SK-N-SH (cell line): Measurements from ENCODE around the gene ITGAE. TPM values are rescaled to one million over a fixed set of nuclear protein-coding genes. Genes with fewer than 3 reads are reported as not detected.

Source experiments
- CTCF ChIA-PET: fragments of 300-600, 350-600 bp; formaldehyde crosslinking; extraction: SDS; loops from one replicate; lab custom pipeline; 2021; lab: Yijun Ruan, JAX
- POLR2A ChIA-PET: fragments of 350-600 bp; sonication (Branson Sonifier 250); formaldehyde crosslinking; extraction: SDS; loops from one replicate; lab custom pipeline; 2020; ENCODE audit warnings: antibody characterized with exemption, inconsistent platforms; lab: Yijun Ruan, JAX
- DNase-seq: peaks from one replicate; pipeline ENCODE4 v3.0.0; 2012
- H2AFZ ChIP-seq: fragments of 200-600 bp; sonication (generic); 2 replicates; pipeline ENCODE4 v1.8.1; 2016; ENCODE audit warnings: antibody characterized with exemption, mild to moderate bottlenecking, low read depth
- H3F3A ChIP-seq: fragments of 200-600 bp; sonication (generic); replicated peaks from 2 replicates; pipeline ENCODE3; 2016; ENCODE audit warnings: antibody characterized with exemption, mild to moderate bottlenecking; ENCODE audit not compliant: insufficient read depth
- H3K27ac ChIP-seq, 2 experiments: fragments of 200-500 bp in 1 of 2; fragments of 200-600 bp in 1 of 2; sonication (Bioruptor generic) in 1 of 2; sonication (generic), shearing (Covaris generic) in 1 of 2; 2 replicates each; pipeline versions ENCODE4 v1.5.1 to v1.6.1; 2014 to 2016; ENCODE audit warnings: low read depth in 2 of 2, inconsistent platforms in 1 of 2, low read length in 1 of 2, mild to moderate bottlenecking in 1 of 2, mixed read lengths in 1 of 2
- H3K27me3 ChIP-seq: fragments of 200-600 bp; sonication (generic), shearing (Covaris generic); 2 replicates; pipeline ENCODE4 v1.6.1; 2016; ENCODE audit warnings: mixed run types; ENCODE audit not compliant: insufficient read depth
- H3K36me3 ChIP-seq, 2 experiments: fragments of 200-500 bp in 1 of 2; fragments of 200-600 bp in 1 of 2; sonication (Bioruptor generic) in 1 of 2; sonication (generic) in 1 of 2; replicated peaks in 1 of 2; 2 replicates each; pipeline versions ENCODE3 to v1.5.1; 2014 to 2016; ENCODE audit warnings: low read length in 1 of 2, mild to moderate bottlenecking in 1 of 2; ENCODE audit not compliant: insufficient read depth in 2 of 2, control insufficient read depth in 1 of 2
- H3K4me1 ChIP-seq, 2 experiments: fragments of 200-500 bp in 1 of 2; fragments of 200-600 bp in 1 of 2; sonication (Bioruptor generic) in 1 of 2; sonication (generic), shearing (Covaris generic) in 1 of 2; 2 replicates each; pipeline versions ENCODE4 v1.5.1 to v1.6.1; 2014 to 2016; ENCODE audit warnings: low read depth in 1 of 2, low read length in 1 of 2, mixed run types in 1 of 2; ENCODE audit not compliant: insufficient read depth in 2 of 2, control insufficient read depth in 1 of 2
- H3K4me2 ChIP-seq: fragments of 200-600 bp; sonication (generic), shearing (Covaris generic); 2 replicates; pipeline ENCODE4 v1.6.1; 2017; ENCODE audit warnings: mixed run types
- H3K4me3 ChIP-seq, 2 experiments: fragments of 200-500 bp in 1 of 2; fragments of 200-600 bp in 1 of 2; sonication (Bioruptor generic) in 1 of 2; sonication (generic), shearing (Covaris generic) in 1 of 2; 2 replicates each; pipeline versions ENCODE4 v1.5.1 to v1.8.1; 2014 to 2016; ENCODE audit warnings: low read depth in 2 of 2, inconsistent platforms in 1 of 2, low read length in 1 of 2, mild to moderate bottlenecking in 1 of 2, mixed read lengths in 1 of 2, moderate library complexity in 1 of 2
- H3K79me2 ChIP-seq: fragments of 200-600 bp; sonication (generic); 2 replicates; pipeline ENCODE4 v1.8.1; 2017; ENCODE audit warnings: mild to moderate bottlenecking; ENCODE audit not compliant: insufficient read depth
- H3K9ac ChIP-seq: fragments of 200-600 bp; sonication (generic); 2 replicates; pipeline ENCODE4 v1.6.1; 2017; ENCODE audit warnings: mixed run types
- H3K9me2 ChIP-seq: fragments of 200-600 bp; sonication (generic); 2 replicates; pipeline ENCODE4 v1.6.1; 2017; ENCODE audit warnings: mixed run types
- H3K9me3 ChIP-seq: fragments of 200-600 bp; sonication (generic); 2 replicates; pipeline ENCODE4 v1.6.1; 2017; ENCODE audit warnings: mixed run types, mild to moderate bottlenecking, moderate library complexity
- H4K20me1 ChIP-seq: fragments of 200-600 bp; sonication (generic); 2 replicates; pipeline ENCODE4 v1.6.1; 2017; ENCODE audit warnings: mild to moderate bottlenecking, mixed run types; ENCODE audit not compliant: insufficient read depth
- ELF1 ChIP-seq: IDR thresholded peaks from 2 replicates; pipeline ENCODE4 v1.4.0; 2012
- EP300 ChIP-seq, 2 experiments: IDR thresholded peaks; 2 replicates each; pipeline versions ENCODE4 v1.4.0 to v1.6.1; 2012; ENCODE audit warnings: borderline replicate concordance in 1 of 2, low read depth in 1 of 2, low read length in 1 of 2
- EZH2phosphoT487 ChIP-seq: fragments of 200-600 bp; sonication (generic); IDR thresholded peaks from 2 replicates; pipeline ENCODE4 v1.6.1; 2017; ENCODE audit warnings: low read depth, mixed run types, mild to moderate bottlenecking, antibody characterized with exemption, moderate library complexity, borderline replicate concordance
- FOSL2 ChIP-seq: IDR thresholded peaks from 2 replicates; pipeline ENCODE4 v1.4.0; 2012; ENCODE audit warnings: low read depth, mild to moderate bottlenecking, moderate library complexity, borderline replicate concordance
- FOXJ3 ChIP-seq: sonication (generic); formaldehyde crosslinking; IDR thresholded peaks from 2 replicates; pipeline ENCODE4 v1.5.1; 2020; ENCODE audit warnings: mild to moderate bottlenecking, missing genetic modification reagents
- FOXM1 ChIP-seq: IDR thresholded peaks from 2 replicates; pipeline ENCODE4 v1.4.0; 2012; ENCODE audit warnings: low read depth, mild to moderate bottlenecking
- GATA2 ChIP-seq: sonication (generic); formaldehyde crosslinking; IDR thresholded peaks from 2 replicates; pipeline ENCODE4 v1.5.0; 2020; ENCODE audit warnings: mild to moderate bottlenecking, missing genetic modification reagents
- MAX ChIP-seq: IDR thresholded peaks from 2 replicates; pipeline ENCODE4 v1.4.0; 2012; ENCODE audit warnings: low read depth
- NRF1 ChIP-seq: IDR thresholded peaks from 2 replicates; pipeline ENCODE4 v1.6.1; 2012; ENCODE audit warnings: low read depth, mild to moderate bottlenecking, low read length
- PBX3 ChIP-seq: IDR thresholded peaks from 2 replicates; pipeline ENCODE4; 2012
- RAD21 ChIP-seq: IDR thresholded peaks from 2 replicates; pipeline ENCODE4 v1.6.1; 2012; ENCODE audit warnings: mild to moderate bottlenecking, low read length
- RFX5 ChIP-seq: IDR thresholded peaks from 2 replicates; pipeline ENCODE4 v1.6.1; 2012; ENCODE audit warnings: mild to moderate bottlenecking, improper control_type of control experiment, low read length
- RXRA ChIP-seq: IDR thresholded peaks from 2 replicates; pipeline ENCODE4 v1.4.0; 2012; ENCODE audit warnings: low read depth, mild to moderate bottlenecking, borderline replicate concordance
- TEAD4 ChIP-seq: IDR thresholded peaks from 2 replicates; pipeline ENCODE4 v1.4.0; 2012; ENCODE audit warnings: mild to moderate bottlenecking, borderline replicate concordance; ENCODE audit not compliant: insufficient read depth
- USF2 ChIP-seq: fragments of 150-350 bp; IDR thresholded peaks from 2 replicates; pipeline ENCODE4 v1.6.1; 2017; ENCODE audit warnings: antibody characterized with exemption, low read length, low read depth, borderline replicate concordance
- WGBS: methylation state at CpG from one replicate; pipeline ENCODE4 v1.1.6; 2017; ENCODE audit warnings: low lambda C conversion rate; 5-methylcytosine and 5-hydroxymethylcytosine counted together
- polyA plus RNA-seq, 3 experiments: library from polyadenylated mRNA; depleted of rRNA; stranded (reverse); fragments of >200 nt; gene quantifications; 2 replicates each; pipeline ENCODE4 v1.2.3, GENCODE V29; 2012
- TF ChIP-seq, protein P1 (sequence below): fragments of 150-350 bp; IDR thresholded peaks from 2 replicates; pipeline ENCODE4 v1.6.1; 2016; ENCODE audit warnings: mild to moderate bottlenecking, low read depth, low read length
- TF ChIP-seq, protein P2 (sequence below): IDR thresholded peaks from 2 replicates; pipeline ENCODE4 v1.6.1; 2012; ENCODE audit warnings: mild to moderate bottlenecking, low read depth, low read length, moderate library complexity
- TF ChIP-seq, protein P3 (sequence below): IDR thresholded peaks from 2 replicates; pipeline ENCODE4 v1.4.0; 2012; ENCODE audit warnings: low read depth, borderline replicate concordance

Gene ITGAE
- polyA plus RNA-seq, 1 of the 3 experiments (the other 2 are of a cell fraction): 56.7 TPM

- CTCF ChIA-PET: interaction anchor here (0.8 to 2.9 kb wide), 4 partner anchors 8 to 237 kb away, joined by 3 to 20 read pairs (median 9); partner anchors contain the start of gene NCBP3
- Histone ChIP-seq H3K79me2 (peaks cover 81% of the 10 kb centered on the region), H3K36me3 (peaks cover 56 to 61% of the 10 kb centered on the region in 2 experiments), H3K27me3 (no peaks in the 10 kb centered on the region), H4K20me1 (peaks cover 23% of the 10 kb centered on the region), H3K4me3 (no peak overlapping the region), H3K4me1 (no peaks in the 10 kb centered on the region), H3K9me2 (no peaks in the 10 kb centered on the region), H3K27ac (no peak overlapping the region; a peak in 1 of 4 replicates), H2AFZ (no peak overlapping the region), H3K9ac (no peak overlapping the region), H3K9me3 (no peaks in the 10 kb centered on the region), H3K4me2 (no peak overlapping the region), H3F3A (no peaks in the 10 kb centered on the region)
- TF ChIP-seq FOXJ3 (CRISPR knock-in tag) (no peak), PBX3 (no peak), RXRA (no peak), FOSL2 (no peak), ELF1 (no peak), RFX5 (no peak), FOXM1 (no peak), TEAD4 (no peak), USF2 (no peak), RAD21 (no peak), GATA2 (CRISPR knock-in tag) (no peak), EZH2phosphoT487 (no peak), NRF1 (no peak), EP300 (IDR thresholded peaks at IDR 0.05; ENCODE audit: borderline replicate concordance in 1 of 2, low read depth in 1 of 2, low read length in 1 of 2) (no peak), MAX (no peak)
- TF ChIP-seq, protein P1, sequence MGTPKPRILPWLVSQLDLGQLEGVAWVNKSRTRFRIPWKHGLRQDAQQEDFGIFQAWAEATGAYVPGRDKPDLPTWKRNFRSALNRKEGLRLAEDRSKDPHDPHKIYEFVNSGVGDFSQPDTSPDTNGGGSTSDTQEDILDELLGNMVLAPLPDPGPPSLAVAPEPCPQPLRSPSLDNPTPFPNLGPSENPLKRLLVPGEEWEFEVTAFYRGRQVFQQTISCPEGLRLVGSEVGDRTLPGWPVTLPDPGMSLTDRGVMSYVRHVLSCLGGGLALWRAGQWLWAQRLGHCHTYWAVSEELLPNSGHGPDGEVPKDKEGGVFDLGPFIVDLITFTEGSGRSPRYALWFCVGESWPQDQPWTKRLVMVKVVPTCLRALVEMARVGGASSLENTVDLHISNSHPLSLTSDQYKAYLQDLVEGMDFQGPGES: no peak
- TF ChIP-seq, protein P2, sequence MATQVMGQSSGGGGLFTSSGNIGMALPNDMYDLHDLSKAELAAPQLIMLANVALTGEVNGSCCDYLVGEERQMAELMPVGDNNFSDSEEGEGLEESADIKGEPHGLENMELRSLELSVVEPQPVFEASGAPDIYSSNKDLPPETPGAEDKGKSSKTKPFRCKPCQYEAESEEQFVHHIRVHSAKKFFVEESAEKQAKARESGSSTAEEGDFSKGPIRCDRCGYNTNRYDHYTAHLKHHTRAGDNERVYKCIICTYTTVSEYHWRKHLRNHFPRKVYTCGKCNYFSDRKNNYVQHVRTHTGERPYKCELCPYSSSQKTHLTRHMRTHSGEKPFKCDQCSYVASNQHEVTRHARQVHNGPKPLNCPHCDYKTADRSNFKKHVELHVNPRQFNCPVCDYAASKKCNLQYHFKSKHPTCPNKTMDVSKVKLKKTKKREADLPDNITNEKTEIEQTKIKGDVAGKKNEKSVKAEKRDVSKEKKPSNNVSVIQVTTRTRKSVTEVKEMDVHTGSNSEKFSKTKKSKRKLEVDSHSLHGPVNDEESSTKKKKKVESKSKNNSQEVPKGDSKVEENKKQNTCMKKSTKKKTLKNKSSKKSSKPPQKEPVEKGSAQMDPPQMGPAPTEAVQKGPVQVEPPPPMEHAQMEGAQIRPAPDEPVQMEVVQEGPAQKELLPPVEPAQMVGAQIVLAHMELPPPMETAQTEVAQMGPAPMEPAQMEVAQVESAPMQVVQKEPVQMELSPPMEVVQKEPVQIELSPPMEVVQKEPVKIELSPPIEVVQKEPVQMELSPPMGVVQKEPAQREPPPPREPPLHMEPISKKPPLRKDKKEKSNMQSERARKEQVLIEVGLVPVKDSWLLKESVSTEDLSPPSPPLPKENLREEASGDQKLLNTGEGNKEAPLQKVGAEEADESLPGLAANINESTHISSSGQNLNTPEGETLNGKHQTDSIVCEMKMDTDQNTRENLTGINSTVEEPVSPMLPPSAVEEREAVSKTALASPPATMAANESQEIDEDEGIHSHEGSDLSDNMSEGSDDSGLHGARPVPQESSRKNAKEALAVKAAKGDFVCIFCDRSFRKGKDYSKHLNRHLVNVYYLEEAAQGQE: no peak
- TF ChIP-seq, protein P3, sequence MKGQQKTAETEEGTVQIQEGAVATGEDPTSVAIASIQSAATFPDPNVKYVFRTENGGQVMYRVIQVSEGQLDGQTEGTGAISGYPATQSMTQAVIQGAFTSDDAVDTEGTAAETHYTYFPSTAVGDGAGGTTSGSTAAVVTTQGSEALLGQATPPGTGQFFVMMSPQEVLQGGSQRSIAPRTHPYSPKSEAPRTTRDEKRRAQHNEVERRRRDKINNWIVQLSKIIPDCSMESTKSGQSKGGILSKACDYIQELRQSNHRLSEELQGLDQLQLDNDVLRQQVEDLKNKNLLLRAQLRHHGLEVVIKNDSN: no peak
- POLR2A ChIA-PET: no interaction called here
- no peak for DNase-seq
- WGBS: 95% methylated on average over 12 of the region's 12 CpGs
Observed at GRCh38 chr17:3838206-3838605, 37.2 kb upstream of the ITGAE start.
